HL-60 (cell line): ENCODE measurements around the gene TOP3B.

ENCODE experiments used
- TF ChIP-seq, protein P1 (sequence below): IDR thresholded peaks from one replicate; pipeline ENCODE4 v1.5.1; 2011; ENCODE audit warnings: low read length, control low read depth, inconsistent platforms; ENCODE audit not compliant: insufficient read depth
- TF ChIP-seq, protein P2 (sequence below): IDR thresholded peaks from 2 replicates; pipeline ENCODE4 v1.6.1; 2012; ENCODE audit warnings: low read depth; ENCODE audit not compliant: insufficient replicate concordance

DNA sequence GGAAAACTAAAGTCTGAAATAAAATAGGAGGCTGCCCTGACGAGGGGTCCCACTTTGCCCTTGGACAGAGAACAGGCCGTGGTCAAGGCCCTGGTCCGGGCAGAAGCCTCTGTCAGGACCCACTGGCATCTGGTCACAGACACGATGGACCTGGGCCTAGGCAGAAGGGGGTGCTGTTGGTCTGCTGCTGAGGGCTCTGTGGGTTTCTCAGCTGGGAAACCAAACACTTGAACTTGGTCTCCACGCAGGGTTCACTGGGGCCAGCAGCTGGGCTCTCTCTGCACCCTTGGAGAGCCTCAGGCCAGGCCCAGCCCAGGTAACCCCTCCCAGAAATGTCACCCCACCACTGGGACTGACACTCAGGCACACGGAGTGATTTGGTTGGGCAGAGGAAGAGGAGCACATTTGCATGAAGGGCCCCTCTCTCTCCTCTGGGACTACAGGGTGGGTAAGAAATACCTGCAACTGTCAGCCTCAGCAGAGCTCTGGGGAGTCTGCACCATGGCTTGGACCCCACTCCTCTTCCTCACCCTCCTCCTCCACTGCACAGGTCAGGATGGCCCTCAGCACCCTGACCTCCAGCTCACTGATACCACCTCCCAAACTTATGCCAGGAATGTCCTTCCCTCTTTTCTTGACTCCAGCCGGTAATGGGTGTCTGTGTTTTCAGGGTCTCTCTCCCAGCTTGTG lies 48.1 kb upstream of the TOP3B start:
- TF ChIP-seq, protein P1, sequence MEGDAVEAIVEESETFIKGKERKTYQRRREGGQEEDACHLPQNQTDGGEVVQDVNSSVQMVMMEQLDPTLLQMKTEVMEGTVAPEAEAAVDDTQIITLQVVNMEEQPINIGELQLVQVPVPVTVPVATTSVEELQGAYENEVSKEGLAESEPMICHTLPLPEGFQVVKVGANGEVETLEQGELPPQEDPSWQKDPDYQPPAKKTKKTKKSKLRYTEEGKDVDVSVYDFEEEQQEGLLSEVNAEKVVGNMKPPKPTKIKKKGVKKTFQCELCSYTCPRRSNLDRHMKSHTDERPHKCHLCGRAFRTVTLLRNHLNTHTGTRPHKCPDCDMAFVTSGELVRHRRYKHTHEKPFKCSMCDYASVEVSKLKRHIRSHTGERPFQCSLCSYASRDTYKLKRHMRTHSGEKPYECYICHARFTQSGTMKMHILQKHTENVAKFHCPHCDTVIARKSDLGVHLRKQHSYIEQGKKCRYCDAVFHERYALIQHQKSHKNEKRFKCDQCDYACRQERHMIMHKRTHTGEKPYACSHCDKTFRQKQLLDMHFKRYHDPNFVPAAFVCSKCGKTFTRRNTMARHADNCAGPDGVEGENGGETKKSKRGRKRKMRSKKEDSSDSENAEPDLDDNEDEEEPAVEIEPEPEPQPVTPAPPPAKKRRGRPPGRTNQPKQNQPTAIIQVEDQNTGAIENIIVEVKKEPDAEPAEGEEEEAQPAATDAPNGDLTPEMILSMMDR, result peak; percentile 44
- TF ChIP-seq, protein P2, sequence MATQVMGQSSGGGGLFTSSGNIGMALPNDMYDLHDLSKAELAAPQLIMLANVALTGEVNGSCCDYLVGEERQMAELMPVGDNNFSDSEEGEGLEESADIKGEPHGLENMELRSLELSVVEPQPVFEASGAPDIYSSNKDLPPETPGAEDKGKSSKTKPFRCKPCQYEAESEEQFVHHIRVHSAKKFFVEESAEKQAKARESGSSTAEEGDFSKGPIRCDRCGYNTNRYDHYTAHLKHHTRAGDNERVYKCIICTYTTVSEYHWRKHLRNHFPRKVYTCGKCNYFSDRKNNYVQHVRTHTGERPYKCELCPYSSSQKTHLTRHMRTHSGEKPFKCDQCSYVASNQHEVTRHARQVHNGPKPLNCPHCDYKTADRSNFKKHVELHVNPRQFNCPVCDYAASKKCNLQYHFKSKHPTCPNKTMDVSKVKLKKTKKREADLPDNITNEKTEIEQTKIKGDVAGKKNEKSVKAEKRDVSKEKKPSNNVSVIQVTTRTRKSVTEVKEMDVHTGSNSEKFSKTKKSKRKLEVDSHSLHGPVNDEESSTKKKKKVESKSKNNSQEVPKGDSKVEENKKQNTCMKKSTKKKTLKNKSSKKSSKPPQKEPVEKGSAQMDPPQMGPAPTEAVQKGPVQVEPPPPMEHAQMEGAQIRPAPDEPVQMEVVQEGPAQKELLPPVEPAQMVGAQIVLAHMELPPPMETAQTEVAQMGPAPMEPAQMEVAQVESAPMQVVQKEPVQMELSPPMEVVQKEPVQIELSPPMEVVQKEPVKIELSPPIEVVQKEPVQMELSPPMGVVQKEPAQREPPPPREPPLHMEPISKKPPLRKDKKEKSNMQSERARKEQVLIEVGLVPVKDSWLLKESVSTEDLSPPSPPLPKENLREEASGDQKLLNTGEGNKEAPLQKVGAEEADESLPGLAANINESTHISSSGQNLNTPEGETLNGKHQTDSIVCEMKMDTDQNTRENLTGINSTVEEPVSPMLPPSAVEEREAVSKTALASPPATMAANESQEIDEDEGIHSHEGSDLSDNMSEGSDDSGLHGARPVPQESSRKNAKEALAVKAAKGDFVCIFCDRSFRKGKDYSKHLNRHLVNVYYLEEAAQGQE, result no peak
